ENCODE data around the gene KCNF1.

DNA sequence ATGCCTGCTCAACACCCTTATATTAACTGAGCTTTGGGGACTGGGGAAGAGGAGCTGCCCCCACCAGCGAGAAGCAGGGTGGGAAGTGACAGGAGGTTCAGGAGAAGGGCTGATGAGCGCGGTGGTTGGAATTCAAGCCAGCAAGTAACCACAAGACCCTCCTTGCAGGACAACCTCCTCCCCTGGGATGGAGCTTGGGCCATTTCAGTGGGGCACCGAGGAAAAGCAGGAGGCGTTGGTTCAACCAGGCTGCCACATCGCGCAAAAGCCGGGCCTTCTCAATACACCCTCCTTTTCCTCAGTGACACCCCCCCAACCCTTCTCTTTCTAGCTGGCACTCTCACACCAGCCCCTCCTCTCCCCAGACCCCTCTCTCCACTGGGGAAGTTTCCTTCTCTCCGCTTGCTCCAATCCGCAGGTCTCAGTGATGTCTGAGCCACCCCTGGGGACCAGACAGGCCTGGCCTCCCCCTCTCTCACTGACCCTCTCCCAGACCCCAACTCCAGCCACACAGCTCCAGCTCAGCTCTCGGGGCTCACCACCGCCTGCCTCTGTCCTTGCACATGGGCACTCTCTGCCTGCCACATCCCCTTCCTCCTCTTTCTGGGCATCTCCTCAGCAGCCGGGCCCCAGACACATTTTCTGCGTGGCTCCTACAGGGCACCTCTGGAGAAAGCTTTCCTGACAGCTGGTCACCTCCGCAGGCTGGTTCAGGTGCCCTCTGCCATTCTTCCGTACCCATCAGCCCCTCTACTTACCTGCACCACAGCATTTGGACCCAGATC is 44.5 kb downstream of the KCNF1 start:
- TF ChIP-seq, protein P1, sequence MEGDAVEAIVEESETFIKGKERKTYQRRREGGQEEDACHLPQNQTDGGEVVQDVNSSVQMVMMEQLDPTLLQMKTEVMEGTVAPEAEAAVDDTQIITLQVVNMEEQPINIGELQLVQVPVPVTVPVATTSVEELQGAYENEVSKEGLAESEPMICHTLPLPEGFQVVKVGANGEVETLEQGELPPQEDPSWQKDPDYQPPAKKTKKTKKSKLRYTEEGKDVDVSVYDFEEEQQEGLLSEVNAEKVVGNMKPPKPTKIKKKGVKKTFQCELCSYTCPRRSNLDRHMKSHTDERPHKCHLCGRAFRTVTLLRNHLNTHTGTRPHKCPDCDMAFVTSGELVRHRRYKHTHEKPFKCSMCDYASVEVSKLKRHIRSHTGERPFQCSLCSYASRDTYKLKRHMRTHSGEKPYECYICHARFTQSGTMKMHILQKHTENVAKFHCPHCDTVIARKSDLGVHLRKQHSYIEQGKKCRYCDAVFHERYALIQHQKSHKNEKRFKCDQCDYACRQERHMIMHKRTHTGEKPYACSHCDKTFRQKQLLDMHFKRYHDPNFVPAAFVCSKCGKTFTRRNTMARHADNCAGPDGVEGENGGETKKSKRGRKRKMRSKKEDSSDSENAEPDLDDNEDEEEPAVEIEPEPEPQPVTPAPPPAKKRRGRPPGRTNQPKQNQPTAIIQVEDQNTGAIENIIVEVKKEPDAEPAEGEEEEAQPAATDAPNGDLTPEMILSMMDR (IDR thresholded peaks at IDR 0.05): no peak
- no peak for TF ChIP-seq POLR2A (IDR thresholded peaks at IDR 0.05)
- no peak for TF ChIP-seq EP300 (IDR thresholded peaks at IDR 0.05)

Measured in tibial nerve (tissue), 4 donors.